AG09319 (cell line): Measurements from ENCODE around the gene CCDC81.

Source experiments
- DNase-seq: peaks from one replicate; pipeline ENCODE4 v3.0.0-alpha.2; 2010; ENCODE audit warnings: low read depth; ENCODE audit errors: extremely low read depth
- CTCF ChIP-seq: IDR thresholded peaks from 2 replicates; pipeline ENCODE4 v1.5.1; 2011; ENCODE audit warnings: low read depth, mild to moderate bottlenecking, inconsistent platforms, low read length, moderate library complexity

CCDC81 gene

GRCh38 chr11:86372586-86372985 lies 2.1 kb upstream of the CCDC81 start:
- no peak for TF ChIP-seq CTCF
- no peak for DNase-seq

DNA sequence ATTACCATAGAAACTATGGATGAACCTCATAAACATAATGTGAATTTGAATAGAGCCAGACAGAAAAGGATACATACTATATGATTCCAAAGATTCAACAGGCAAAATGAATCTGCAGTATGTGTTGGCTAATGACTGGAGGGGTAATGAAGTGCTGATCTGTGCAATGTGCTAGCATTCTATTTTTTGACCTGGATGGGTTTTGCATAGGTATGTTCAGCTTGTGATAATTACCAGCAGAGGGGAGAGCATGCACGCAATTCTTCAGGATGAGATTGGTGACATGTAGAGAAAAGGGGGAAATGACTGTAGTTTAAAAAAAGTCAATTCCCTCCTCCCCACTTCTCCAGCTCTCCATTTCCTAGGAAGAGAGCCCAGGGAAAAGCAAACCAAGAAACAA lies 618 bp upstream of the CCDC81 start:
- no peak for TF ChIP-seq CTCF
- no peak for DNase-seq

- no peak for DNase-seq
- TF ChIP-seq CTCF, result no peak
These were observed 3.3 kb downstream of the CCDC81 start for GRCh38 chr11:86377972-86378371.

GRCh38 chr11:86380295-86381059 lies 5.8 kb downstream of the CCDC81 start:
- no peak for DNase-seq
- no peak for TF ChIP-seq CTCF

- TF ChIP-seq CTCF, result no peak
- DNase-seq, result no peak
These were observed 8.6 kb downstream of the CCDC81 start for GRCh38 chr11:86383041-86383955.

GRCh38 chr11:86386283-86386682 lies 11.6 kb downstream of the CCDC81 start:
- no peak for DNase-seq
- no peak for TF ChIP-seq CTCF

DNA sequence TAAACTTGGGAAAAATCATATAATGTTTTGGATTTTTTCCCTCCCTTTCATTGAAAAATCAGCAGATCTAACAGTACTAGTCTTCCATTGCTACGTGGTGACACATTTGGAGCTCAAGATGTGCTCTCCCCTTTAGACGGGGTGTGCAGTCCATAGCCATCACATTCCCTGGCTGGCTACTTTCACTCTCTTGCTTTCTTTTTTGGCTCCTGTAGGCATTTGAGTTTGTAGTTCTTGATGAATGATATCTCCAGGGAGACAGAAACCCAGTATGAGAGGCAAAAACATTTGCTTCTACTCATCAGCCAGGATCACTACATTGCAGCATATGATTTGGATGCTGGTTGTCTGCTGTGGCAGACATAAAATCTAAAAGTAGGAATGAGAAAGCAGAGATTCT lies 12.1 kb downstream of the CCDC81 start:
- TF ChIP-seq CTCF, result no peak
- DNase-seq, result no peak
